Neural cell (in vitro differentiated cells): ENCODE results near the gene NALCN. TPM values are rescaled to one million over a fixed set of nuclear protein-coding genes. Genes with fewer than 3 reads are reported as not detected.
A peak's percentile ranks its signal among the peaks of the same experiment; 100 is the strongest.

Experiments
- H2AFZ ChIP-seq: fragments of 200-600, 300-800 bp; sonication (generic), shearing (Covaris generic); 2 replicates; pipeline ENCODE4 v1.6.0; 2014; ENCODE audit warnings: low read depth, mild to moderate bottlenecking, antibody characterized with exemption, low read length, moderate library complexity
- H3F3A ChIP-seq: fragments of 200-600 bp; shearing (Covaris generic); 2 replicates; pipeline ENCODE4 v1.6.1; 2016; ENCODE audit warnings: mild to moderate bottlenecking, moderate library complexity, mixed read lengths, antibody characterized with exemption, low read length; ENCODE audit not compliant: insufficient read depth, poor library complexity, severe bottlenecking
- H3K27ac ChIP-seq: fragments of 200-600, 300-800 bp; sonication (generic), shearing (Covaris generic); 2 replicates; pipeline ENCODE4 v1.5.1; 2014; ENCODE audit warnings: mild to moderate bottlenecking, low read length, moderate library complexity
- H3K27me3 ChIP-seq: fragments of 300-800, 200-600 bp; sonication (generic), shearing (Covaris generic); 2 replicates; pipeline ENCODE4 v1.6.0; 2014; ENCODE audit warnings: mild to moderate bottlenecking, low read depth, low read length, moderate library complexity; ENCODE audit not compliant: insufficient read depth
- H3K36me3 ChIP-seq: fragments of 300-800, 200-600 bp; sonication (generic), shearing (Covaris generic); 2 replicates; pipeline ENCODE4 v1.5.1; 2014; ENCODE audit warnings: mild to moderate bottlenecking, antibody characterized with exemption, low read length, moderate library complexity; ENCODE audit not compliant: insufficient read depth
- H3K4me2 ChIP-seq: fragments of 300-800, 200-600 bp; sonication (generic), shearing (Covaris generic); 2 replicates; pipeline ENCODE4 v1.6.0; 2014; ENCODE audit warnings: mild to moderate bottlenecking, low read length
- H3K4me3 ChIP-seq: fragments of 300-800, 200-600 bp; sonication (generic), shearing (Covaris generic); 2 replicates; pipeline ENCODE4 v1.5.1; 2014; ENCODE audit warnings: mild to moderate bottlenecking, low read length, moderate library complexity
- H3K79me2 ChIP-seq: fragments of 200-600 bp; shearing (Covaris generic); replicated peaks from 2 replicates; pipeline ENCODE4 v1.6.0; 2014; ENCODE audit warnings: mild to moderate bottlenecking, low read length, moderate library complexity; ENCODE audit not compliant: insufficient read depth
- H3K9ac ChIP-seq: fragments of 300-800, 200-600 bp; sonication (generic), shearing (Covaris generic); 2 replicates; pipeline ENCODE4 v1.6.1; 2016; ENCODE audit warnings: mild to moderate bottlenecking, low read length, mixed read lengths
- H3K9me2 ChIP-seq: fragments of 200-600 bp; shearing (Covaris generic); 2 replicates; pipeline ENCODE4 v1.6.1; 2016; ENCODE audit warnings: mild to moderate bottlenecking, low read length, mixed read lengths; ENCODE audit not compliant: insufficient read depth
- H3K9me3 ChIP-seq: fragments of 200-600, 300-800 bp; sonication (generic), shearing (Covaris generic); 2 replicates; pipeline ENCODE4 v1.6.1; 2016; ENCODE audit warnings: mild to moderate bottlenecking, mixed run types, low read length, moderate library complexity, mixed read lengths
- H4K20me1 ChIP-seq: fragments of 200-600 bp; shearing (Covaris generic); 2 replicates; pipeline ENCODE4 v1.6.1; 2016; ENCODE audit warnings: mild to moderate bottlenecking, mixed run types; ENCODE audit not compliant: insufficient read depth
- CTCF ChIP-seq: fragments of 450-650 bp; IDR thresholded peaks from 2 replicates; pipeline ENCODE4 v1.5.1; 2014; ENCODE audit warnings: antibody characterized with exemption, mild to moderate bottlenecking, moderate library complexity; ENCODE audit not compliant: poor library complexity, severe bottlenecking
- EP300 ChIP-seq: fragments of 450-650 bp; conservative IDR thresholded peaks from 2 replicates; pipeline ENCODE4 v1.6.1; 2014; ENCODE audit warnings: antibody characterized with exemption, mild to moderate bottlenecking, moderate library complexity; ENCODE audit not compliant: poor library complexity, severe bottlenecking
- EZH2 ChIP-seq: fragments of 200-600, 300-800 bp; shearing (Covaris generic), sonication (generic); IDR thresholded peaks from 2 replicates; pipeline ENCODE4 v1.6.1; 2014; ENCODE audit warnings: antibody characterized with exemption, low read length, borderline replicate concordance, mild to moderate bottlenecking; ENCODE audit not compliant: insufficient read depth, poor library complexity, severe bottlenecking
- MXI1 ChIP-seq: fragments of 450-650 bp; conservative IDR thresholded peaks from 2 replicates; pipeline ENCODE4 v1.6.1; 2014; ENCODE audit warnings: antibody characterized with exemption, mild to moderate bottlenecking; ENCODE audit not compliant: poor library complexity, severe bottlenecking
- POLR2AphosphoS5 ChIP-seq: IDR thresholded peaks from 2 replicates; pipeline ENCODE4 v1.6.1; 2012
- RAD21 ChIP-seq: fragments of 450-650 bp; conservative IDR thresholded peaks from 2 replicates; pipeline ENCODE4 v1.6.1; 2014; ENCODE audit warnings: antibody characterized with exemption, mild to moderate bottlenecking, moderate library complexity
- REST ChIP-seq: IDR thresholded peaks from 2 replicates; pipeline ENCODE4 v1.6.1; 2012; ENCODE audit warnings: borderline replicate concordance
- SMC3 ChIP-seq: fragments of 450-650 bp; conservative IDR thresholded peaks from 2 replicates; pipeline ENCODE4 v1.6.1; 2014; ENCODE audit warnings: antibody characterized with exemption, mild to moderate bottlenecking, moderate library complexity; ENCODE audit not compliant: poor library complexity
- TAF1 ChIP-seq: IDR thresholded peaks from 2 replicates; pipeline ENCODE4 v1.6.1; 2012; ENCODE audit warnings: low read depth
- polyA plus RNA-seq: library from polyadenylated mRNA; depleted of rRNA; stranded (reverse); fragments of >200 nt; gene quantifications from 2 replicates; pipeline ENCODE4 v1.2.3, GENCODE V29; 2014

NALCN gene
- polyA plus RNA-seq, 1 donor from 2014 or later: 24.1 TPM

- H3K27ac ChIP-seq: peak overlapping the region; percentile 45
- H3K9me2 ChIP-seq: no peaks in the 10 kb centered on the region
- peak overlapping the region; percentile 21 for H3K4me3 ChIP-seq
Measured at GRCh38 chr13:101185606-101186005, 230.7 kb downstream of the NALCN start.

GRCh38 chr13:101181076-101181685, 235.1 kb downstream of the NALCN start:
- no peaks in the 10 kb centered on the region for H3K79me2 ChIP-seq
- no peak overlapping the region for H2AFZ ChIP-seq
- H3K4me3 ChIP-seq: no peak overlapping the region
- H3K27me3 ChIP-seq: no peaks in the 10 kb centered on the region
- no peaks in the 10 kb centered on the region for H3K9me2 ChIP-seq
- H4K20me1 ChIP-seq: no peaks in the 10 kb centered on the region
- no peak overlapping the region for H3K4me2 ChIP-seq
- no peak overlapping the region for H3K27ac ChIP-seq
- no peaks in the 10 kb centered on the region for H3K9me3 ChIP-seq
- no peaks in the 10 kb centered on the region for H3K36me3 ChIP-seq
- H3F3A ChIP-seq: no peaks in the 10 kb centered on the region
- no peak overlapping the region for H3K9ac ChIP-seq
- TF ChIP-seq MXI1 (no peak), EP300 (no peak), POLR2AphosphoS5 (no peak), SMC3 (no peak), CTCF (no peak), TAF1 (no peak), RAD21 (no peak), EZH2 (no peak)

More at GRCh38 chr13:101185606-101186005, 230.7 kb downstream of the NALCN start:
- no peaks in the 10 kb centered on the region for H3K79me2 ChIP-seq
- H2AFZ ChIP-seq: no peak overlapping the region
- H3K9me3 ChIP-seq: no peaks in the 10 kb centered on the region
- H3K36me3 ChIP-seq: no peaks in the 10 kb centered on the region
- TF ChIP-seq TAF1 (no peak), RAD21 (no peak), EP300 (no peak), CTCF (no peak), POLR2AphosphoS5 (no peak), REST (no peak), MXI1 (no peak), EZH2 (no peak), SMC3 (no peak)
- no peaks in the 10 kb centered on the region for H4K20me1 ChIP-seq
- H3K9ac ChIP-seq: no peak overlapping the region
- no peaks in the 10 kb centered on the region for H3K27me3 ChIP-seq
- no peaks in the 10 kb centered on the region for H3F3A ChIP-seq
- no peak overlapping the region for H3K4me2 ChIP-seq
